HepG2 (cell line): ENCODE results near the gene DCK. TPM values are rescaled to one million over a fixed set of nuclear protein-coding genes. Genes with fewer than 3 reads are reported as not detected.

ENCODE experiments used
- ATAC-seq: fragments of 200-7000 bp; cut with Tn5 transposase; 3 replicates; pipeline ENCODE4 v1.9.1; 2020; ENCODE audit warnings: mild to moderate bottlenecking, moderate library complexity
- BruUV-seq: library from RNA; stranded (reverse); fragments of 400-500 nt; replicated peaks from 2 replicates; lab custom pipeline; 2021; lab: Mats Ljungman, UMichigan
- CTCF ChIA-PET: fragments of 300-600 bp; formaldehyde crosslinking; extraction: SDS; loops from one replicate; lab custom pipeline; 2021; ENCODE audit warnings: low total read pairs, inconsistent platforms, low intra/inter-chr PET ratio; lab: Yijun Ruan, JAX
- POLR2A ChIA-PET: fragments of 350-600 bp; sonication (Branson Sonifier 250); formaldehyde crosslinking; loops from one replicate; lab custom pipeline; 2020; ENCODE audit warnings: antibody characterized with exemption, inconsistent platforms; lab: Yijun Ruan, JAX
- DNase-seq: peaks from one replicate; pipeline ENCODE4 v3.0.0-alpha.2; 2015; ENCODE audit warnings: low spot score
- FAIRE-seq: peaks from 3 replicates; lab custom pipeline; 2011; peaks lifted over from hg19 to GRCh38; lab: Jason Lieb, UNC
- H2AFZ ChIP-seq: one replicate; pipeline ENCODE4 v1.6.1; 2011; ENCODE audit warnings: low read length, inconsistent platforms
- H3K27ac ChIP-seq: fragments of 300-600 bp; 3 replicates; pipeline ENCODE4 v1.8.0; 2011; ENCODE audit warnings: mixed run types, mild to moderate bottlenecking, mixed read lengths, low read length, inconsistent platforms; ENCODE audit not compliant: insufficient read depth; ENCODE audit errors: extremely low read length
- H3K27me3 ChIP-seq, 2 experiments: fragments of 200-600 bp in 1 of 2; 2 replicates in 1 of 2; 3 replicates in 1 of 2; pipeline versions ENCODE4 v1.6.0 to v1.8.0; 2011; ENCODE audit warnings: low read length in 2 of 2, mild to moderate bottlenecking in 2 of 2, moderate library complexity in 2 of 2, inconsistent platforms in 1 of 2; ENCODE audit not compliant: insufficient read depth in 2 of 2, control insufficient read depth in 1 of 2
- H3K36me3 ChIP-seq, 2 experiments: fragments of 200-600 bp in 1 of 2; replicated peaks in 1 of 2; 2 replicates in 1 of 2; 3 replicates in 1 of 2; pipeline versions ENCODE4 v1.5.1 to v1.8.0; 2011; ENCODE audit warnings: low read length in 2 of 2, inconsistent platforms in 1 of 2; ENCODE audit not compliant: insufficient read depth in 2 of 2, control insufficient read depth in 1 of 2
- H3K4me1 ChIP-seq: 2 replicates; pipeline ENCODE4 v1.5.1; 2012; ENCODE audit warnings: low read length, inconsistent platforms; ENCODE audit not compliant: insufficient read depth
- H3K4me2 ChIP-seq: 2 replicates; pipeline ENCODE4 v1.6.0; 2011; ENCODE audit warnings: low read depth, low read length, inconsistent platforms
- H3K4me3 ChIP-seq, 3 experiments: fragments of 200-600 bp in 1 of 3; sonication (generic), shearing (Covaris generic) in 1 of 3; replicated peaks in 1 of 3; 2 replicates each; pipeline ENCODE4 v1.5.1; 2011 to 2016; ENCODE audit warnings: low read length in 3 of 3, inconsistent platforms in 2 of 3, low read depth in 2 of 3, mild to moderate bottlenecking in 2 of 3, control low read depth in 1 of 3, mixed read lengths in 1 of 3; ENCODE audit not compliant: insufficient read depth in 1 of 3
- H3K79me2 ChIP-seq: one replicate; pipeline ENCODE4 v1.6.1; 2011; ENCODE audit warnings: low read length, inconsistent platforms; ENCODE audit not compliant: insufficient read depth
- H3K9ac ChIP-seq: 2 replicates; pipeline ENCODE4 v1.6.0; 2011; ENCODE audit warnings: mild to moderate bottlenecking, low read depth, low read length, inconsistent platforms; ENCODE audit not compliant: insufficient read depth
- H3K9me3 ChIP-seq: 2 replicates; pipeline ENCODE4 v1.5.1; 2012; ENCODE audit warnings: mild to moderate bottlenecking, low read length
- H4K20me1 ChIP-seq: 2 replicates; pipeline ENCODE4 v1.6.0; 2011; ENCODE audit warnings: inconsistent platforms, mild to moderate bottlenecking, low read length, moderate library complexity; ENCODE audit not compliant: insufficient read depth
- DNMT3B ChIP-seq: conservative IDR thresholded peaks from 2 replicates; pipeline ENCODE4 v1.6.1; 2016; ENCODE audit warnings: missing biosample characterization, control low read depth
- HMGA1 ChIP-seq: sonication (generic); formaldehyde crosslinking; conservative IDR thresholded peaks from 2 replicates; pipeline ENCODE4 v1.4.0; 2020; ENCODE audit warnings: missing genetic modification reagents
- HNF4A ChIP-seq: sonication (generic); formaldehyde crosslinking; IDR thresholded peaks from 2 replicates; pipeline ENCODE4 v1.4.0; 2020; ENCODE audit warnings: missing genetic modification reagents
- KDM6A ChIP-seq: IDR thresholded peaks from 2 replicates; pipeline ENCODE4 v1.6.1; 2016; ENCODE audit warnings: low read depth
- LCORL ChIP-seq, 2 experiments: fragments of 450-650 bp in 1 of 2; sonication (generic) in 1 of 2; formaldehyde crosslinking in 1 of 2; IDR thresholded peaks; 2 replicates each; pipeline versions ENCODE4 v1.5.0 to v1.6.1; 2017 to 2020; ENCODE audit warnings: antibody characterized with exemption in 1 of 2, missing genetic modification reagents in 1 of 2
- RBM39 ChIP-seq: fragments of 200-400 bp; formaldehyde crosslinking; IDR thresholded peaks from one replicate; pipeline ENCODE4 v1.6.1; 2018; ENCODE audit warnings: antibody characterized with exemption, mild to moderate bottlenecking, low read depth, low read length; ENCODE audit not compliant: poor library complexity, severe bottlenecking
- RFX3 ChIP-seq: IDR thresholded peaks from 2 replicates; pipeline ENCODE4 v1.6.1; 2016; ENCODE audit warnings: missing biosample characterization, missing genetic modification reagents
- SAP130 ChIP-seq: IDR thresholded peaks from 2 replicates; pipeline ENCODE4 v1.6.1; 2016; ENCODE audit warnings: low read depth
- TBX3 ChIP-seq: fragments of 450-650 bp; IDR thresholded peaks from 2 replicates; pipeline ENCODE4 v1.6.1; 2017; ENCODE audit warnings: antibody characterized with exemption, mild to moderate bottlenecking, inconsistent platforms, borderline replicate concordance
- TRAFD1 ChIP-seq: sonication (generic); formaldehyde crosslinking; IDR thresholded peaks from 2 replicates; pipeline ENCODE4 v1.5.1; 2020; ENCODE audit warnings: missing genetic modification reagents, mild to moderate bottlenecking, borderline replicate concordance
- TRIM24 ChIP-seq: sonication (generic); formaldehyde crosslinking; IDR thresholded peaks from 2 replicates; pipeline ENCODE4 v1.8.0; 2022; ENCODE audit warnings: mild to moderate bottlenecking, missing genetic modification reagents
- ZBTB38 ChIP-seq: sonication (generic); formaldehyde crosslinking; IDR thresholded peaks from 2 replicates; pipeline ENCODE4 v1.5.1; 2020; ENCODE audit warnings: mild to moderate bottlenecking, missing genetic modification reagents
- ZBTB7B ChIP-seq: sonication (generic); formaldehyde crosslinking; IDR thresholded peaks from 2 replicates; pipeline ENCODE4 v1.4.0; 2020; ENCODE audit warnings: missing genetic modification reagents
- ZC3H4 ChIP-seq: sonication (generic); formaldehyde crosslinking; IDR thresholded peaks from 2 replicates; pipeline ENCODE4 v1.4.0; 2020; ENCODE audit warnings: missing genetic modification reagents, borderline replicate concordance
- ZIK1 ChIP-seq: sonication (generic); formaldehyde crosslinking; IDR thresholded peaks from 2 replicates; pipeline ENCODE4 v1.5.0; 2020; ENCODE audit warnings: mild to moderate bottlenecking, low read depth, missing genetic modification reagents, borderline replicate concordance
- ZNF142 ChIP-seq: sonication (generic); formaldehyde crosslinking; IDR thresholded peaks from 2 replicates; pipeline ENCODE4 v1.4.0; 2020; ENCODE audit warnings: missing genetic modification reagents
- ZNF468 ChIP-seq: sonication (generic); formaldehyde crosslinking; IDR thresholded peaks from 2 replicates; pipeline ENCODE4 v1.8.0; 2022; ENCODE audit warnings: mild to moderate bottlenecking, moderate library complexity, missing genetic modification reagents
- ZNF577 ChIP-seq: sonication (generic); formaldehyde crosslinking; IDR thresholded peaks from 2 replicates; pipeline ENCODE4 v1.4.0; 2020; ENCODE audit warnings: mild to moderate bottlenecking, low read depth, missing genetic modification reagents, borderline replicate concordance
- WGBS: methylation state at CpG from one replicate; pipeline ENCODE4 v1.1.6; 2017; ENCODE audit warnings: low lambda C conversion rate; 5-methylcytosine and 5-hydroxymethylcytosine counted together
- in situ Hi-C: cut with HindIII; loops from 2 replicates; pipeline ENCODE4 v1.10.0; 2017; ENCODE audit warnings: low pct_unique_long_range_greater_than_20kb; ENCODE audit not compliant: extremely low pct_ligation_motif_present
- intact Hi-C: fragments of 100-400 bp; cut with micrococcal nuclease; formaldehyde crosslinking; loops from one replicate; pipeline ENCODE4 v1.10.0; 2022; ENCODE audit not compliant: unreplicated experiment
- polyA plus RNA-seq, 8 experiments: library from polyadenylated mRNA; depleted of rRNA in 3 of 8; stranded (reverse) in 7 of 8; unstranded in 1 of 8; fragments of >200 nt; fragmentation: Illumina TruSeq in 4 of 8; extraction: Trizol in 4 of 8; gene quantifications; 2 replicates each; pipeline versions ENCODE4 v1.2.1 to v1.2.3, GENCODE V29; 2011 to 2016; ENCODE audit warnings: low read depth in 4 of 8, missing spikeins in 1 of 8, mixed read lengths in 1 of 8; ENCODE audit not compliant: insufficient read depth in 1 of 8
- total RNA-seq, 5 experiments: library from RNA; depleted of rRNA; stranded (reverse); fragments of >200 nt; fragmentation: Illumina TruSeq; extraction: Trizol; gene quantifications; 2 replicates each; pipeline ENCODE4 v1.2.3, GENCODE V29; 2016; ENCODE audit warnings: low read depth in 1 of 5

DCK gene
- total and polyA plus RNA-seq, 2 of the 13 experiments (the other 11 are each of a cell fraction or from before 2014, with no cell fraction given) = 5.7 to 21.8 TPM

- no peak overlapping the region for H3K4me2 ChIP-seq
- ATAC-seq (no peak), DNase-seq (no peak), FAIRE-seq (no peak)
- in situ Hi-C loops (no loop called here), intact Hi-C loops (no loop called here)
- POLR2A ChIA-PET = no interaction called here
- no peaks in the 10 kb centered on the region for H3K27me3 ChIP-seq
- no peaks in the 10 kb centered on the region for H3K9me3 ChIP-seq
- H3K27ac ChIP-seq = no peak overlapping the region
- H3K9ac ChIP-seq = no peak overlapping the region
- H3K4me3 ChIP-seq = no peak overlapping the region
- BruUV-seq = no TSS peak
- H3K79me2 ChIP-seq = no peaks in the 10 kb centered on the region
- CTCF ChIA-PET = no interaction called here
- TF ChIP-seq TRIM24 (CRISPR knock-in tag) (no peak), ZNF142 (CRISPR knock-in tag) (no peak), KDM6A (CRISPR knock-in tag) (no peak), ZNF468 (CRISPR knock-in tag) (no peak), ZC3H4 (no peak), RBM39 (no peak), ZBTB7B (CRISPR knock-in tag) (no peak), ZNF577 (CRISPR knock-in tag) (no peak), LCORL (IDR thresholded peaks at IDR 0.05) (no peak), LCORL (CRISPR knock-in tag; IDR thresholded peaks at IDR 0.05) (no peak), ZBTB38 (CRISPR knock-in tag) (no peak), TRAFD1 (CRISPR knock-in tag) (no peak), DNMT3B (CRISPR knock-in tag) (no peak), TBX3 (no peak), ZIK1 (CRISPR knock-in tag) (no peak), HNF4A (CRISPR knock-in tag) (no peak), HMGA1 (CRISPR knock-in tag) (no peak), RFX3 (CRISPR knock-in tag) (no peak), SAP130 (CRISPR knock-in tag) (no peak)
- no peak overlapping the region for H2AFZ ChIP-seq
- H4K20me1 ChIP-seq = no peaks in the 10 kb centered on the region
- H3K4me1 ChIP-seq = peaks cover 21% of the 10 kb centered on the region
- WGBS = 96% methylated on average over 3 of the region's 3 CpGs
- peaks cover 0 to 3% of the 10 kb centered on the region in 2 experiments; a peak in 1 of 5 replicates for H3K36me3 ChIP-seq
These were observed 17.2 kb upstream of the DCK start for GRCh38 chr4:70976252-70976651.
